CD14-positive monocyte (primary cell): ENCODE results near the gene ADGRG6. TPM values are rescaled to one million over a fixed set of nuclear protein-coding genes. Genes with fewer than 3 reads are reported as not detected.

Source experiments
- DNase-seq, 3 donors: peaks; one replicate each; pipeline ENCODE4 v3.0.0-alpha.2; 2011 to 2022
- H2AFZ ChIP-seq: 2 replicates; pipeline ENCODE4 v1.6.0; 2012; ENCODE audit warnings: mild to moderate bottlenecking, low read depth, low read length, inconsistent platforms; ENCODE audit not compliant: insufficient read depth, poor library complexity, severe bottlenecking
- H3K27ac ChIP-seq, 2 donors: 1 replicate in 1 of 2; 2 replicates in 1 of 2; pipeline ENCODE4 v1.5.1; 2012 to 2013; ENCODE audit warnings: low read length in 2 of 2, control low read depth in 1 of 2, inconsistent platforms in 1 of 2, low read depth in 1 of 2, mild to moderate bottlenecking in 1 of 2
- H3K27me3 ChIP-seq, 2 donors: one replicate each; pipeline versions ENCODE4 v1.6.0 to v1.6.1; 2011 to 2013; ENCODE audit warnings: low read length in 2 of 2; ENCODE audit not compliant: control insufficient read depth in 2 of 2, insufficient read depth in 2 of 2
- H3K36me3 ChIP-seq, 2 donors: replicated peaks in 1 of 2; 1 replicate in 1 of 2; 2 replicates in 1 of 2; pipeline versions ENCODE4 v1.5.1 to v1.6.1; 2012 to 2013; ENCODE audit warnings: low read length in 2 of 2, control low read depth in 1 of 2, inconsistent platforms in 1 of 2, mild to moderate bottlenecking in 1 of 2; ENCODE audit not compliant: insufficient read depth in 2 of 2, control insufficient read depth in 1 of 2
- H3K4me1 ChIP-seq, 2 donors: 1 replicate in 1 of 2; 2 replicates in 1 of 2; pipeline versions ENCODE4 v1.5.1 to v1.6.1; 2012 to 2013; ENCODE audit warnings: low read length in 2 of 2, control low read depth in 1 of 2, inconsistent platforms in 1 of 2, mild to moderate bottlenecking in 1 of 2, moderate library complexity in 1 of 2; ENCODE audit not compliant: insufficient read depth in 2 of 2, control insufficient read depth in 1 of 2
- H3K4me2 ChIP-seq: replicated peaks from 2 replicates; pipeline ENCODE3; 2012; ENCODE audit warnings: low read length, moderate library complexity, mild to moderate bottlenecking; ENCODE audit not compliant: poor library complexity, severe bottlenecking; ENCODE audit errors: extremely low read depth
- H3K4me3 ChIP-seq, 3 experiments: fragments of 200-600 bp in 1 of 3; sonication (generic) in 1 of 3; replicated peaks in 1 of 3; 1 replicate in 2 of 3; 2 replicates in 1 of 3; pipeline ENCODE4 v1.5.1; 2011 to 2013; ENCODE audit warnings: low read length in 3 of 3, mild to moderate bottlenecking in 3 of 3, control low read depth in 2 of 3, low read depth in 2 of 3, inconsistent platforms in 1 of 3, moderate library complexity in 1 of 3
- H3K79me2 ChIP-seq: 2 replicates; pipeline ENCODE4 v1.6.0; 2012; ENCODE audit warnings: mild to moderate bottlenecking, control low read depth, inconsistent platforms, low read length, moderate library complexity; ENCODE audit not compliant: insufficient read depth
- H3K9ac ChIP-seq: 2 replicates; pipeline ENCODE4 v1.6.0; 2017; ENCODE audit warnings: low read length, mild to moderate bottlenecking; ENCODE audit not compliant: insufficient read depth, poor library complexity, severe bottlenecking
- H3K9me3 ChIP-seq, 2 donors: replicated peaks in 1 of 2; 1 replicate in 1 of 2; 2 replicates in 1 of 2; pipeline versions ENCODE4 v1.5.1 to v1.6.1; 2012 to 2013; ENCODE audit warnings: low read length in 2 of 2, control low read depth in 1 of 2; ENCODE audit not compliant: control insufficient read depth in 1 of 2, insufficient read depth in 1 of 2
- H4K20me1 ChIP-seq: 2 replicates; pipeline ENCODE4 v1.6.0; 2012; ENCODE audit warnings: mild to moderate bottlenecking, low read length, control low read depth, moderate library complexity; ENCODE audit not compliant: insufficient read depth
- H3K27ac Mint-ChIP-seq, 7 donors: one replicate each; pipeline ENCODE4 v1.8.0; 2020; ENCODE audit warnings: mild to moderate bottlenecking in 7 of 7, mixed read lengths in 7 of 7, moderate library complexity in 6 of 7, inconsistent platforms in 2 of 7
- H3K27me3 Mint-ChIP-seq, 3 donors: one replicate each; pipeline ENCODE4 v1.8.0; 2021 to 2022; ENCODE audit warnings: low read depth in 3 of 3, mild to moderate bottlenecking in 3 of 3, mixed read lengths in 3 of 3, moderate library complexity in 3 of 3, inconsistent platforms in 1 of 3
- H3K36me3 Mint-ChIP-seq, 2 donors: one replicate each; pipeline ENCODE4 v1.8.0; 2020; ENCODE audit warnings: mixed read lengths in 2 of 2, inconsistent platforms in 1 of 2, mild to moderate bottlenecking in 1 of 2
- H3K4me1 Mint-ChIP-seq: one replicate; pipeline ENCODE4 v1.8.0; 2020; ENCODE audit warnings: mild to moderate bottlenecking, mixed read lengths
- H3K4me3 Mint-ChIP-seq, 2 donors: one replicate each; pipeline ENCODE4 v1.8.0; 2020; ENCODE audit warnings: mild to moderate bottlenecking in 2 of 2, mixed read lengths in 2 of 2, moderate library complexity in 1 of 2
- H3K9me3 Mint-ChIP-seq, 7 donors: one replicate each; pipeline ENCODE4 v1.8.0; 2020 to 2022; ENCODE audit warnings: mixed read lengths in 7 of 7, mild to moderate bottlenecking in 6 of 7, moderate library complexity in 6 of 7, inconsistent platforms in 2 of 7
- CTCF ChIP-seq: fragments of 200-600 bp; IDR thresholded peaks from one replicate; pipeline ENCODE4 v1.8.0; 2022; ENCODE audit warnings: antibody characterized with exemption, mild to moderate bottlenecking
- WGBS: methylation state at CpG from one replicate; pipeline ENCODE4 v1.1.5; 2013; ENCODE audit warnings: missing lambda C conversion rate; ENCODE audit not compliant: insufficient coverage; 5-methylcytosine and 5-hydroxymethylcytosine counted together
- intact Hi-C, 2 donors: fragments of 100-400 bp; cut with micrococcal nuclease; formaldehyde crosslinking; loops; one replicate each; pipeline versions ENCODE4 v1.15.0 to v1.15.1; 2023
- polyA plus RNA-seq, 3 donors: library from polyadenylated mRNA; depleted of rRNA in 1 of 3; unstranded in 2 of 3; stranded (reverse) in 1 of 3; fragments of 300-500 nt in 2 of 3; fragments of >200 nt in 1 of 3; fragmentation: Illumina TruSeq in 2 of 3; gene quantifications; 1 replicate in 2 of 3; 2 replicates in 1 of 3; pipeline ENCODE4 v1.2.3, GENCODE V29; 2012 to 2021

The ADGRG6 gene
- polyA plus RNA-seq, 3 donors = 0.18 to 0.31 TPM; not detected in 1

- H3K27ac Mint-ChIP-seq = no peak overlapping the region
- H3K27me3 Mint-ChIP-seq = peaks cover 0 to 2% (median 0%) of the 10 kb centered on the region in 3 donors
- Histone ChIP-seq H3K4me2 (no peak overlapping the region), H3K4me3 (no peak overlapping the region), H3K9ac (no peak overlapping the region), H3K9me3 (no peaks in the 10 kb centered on the region), H2AFZ (no peak overlapping the region), H3K79me2 (no peaks in the 10 kb centered on the region), H3K27me3 (no peaks in the 10 kb centered on the region), H3K4me1 (no peaks in the 10 kb centered on the region), H3K27ac (no peak overlapping the region), H4K20me1 (no peaks in the 10 kb centered on the region), H3K36me3 (no peaks in the 10 kb centered on the region)
- no peak for TF ChIP-seq CTCF
- H3K4me1 Mint-ChIP-seq = no peaks in the 10 kb centered on the region
- H3K36me3 Mint-ChIP-seq = no peaks in the 10 kb centered on the region
- peaks cover 0 to 8% (median 0%) of the 10 kb centered on the region in 7 donors for H3K9me3 Mint-ChIP-seq
- intact Hi-C loops = no loop called here
- no peak overlapping the region for H3K4me3 Mint-ChIP-seq
- DNase-seq = no peak
Measured at GRCh38 chr6:142262231-142262630, 39.6 kb upstream of the ADGRG6 start.

DNA sequence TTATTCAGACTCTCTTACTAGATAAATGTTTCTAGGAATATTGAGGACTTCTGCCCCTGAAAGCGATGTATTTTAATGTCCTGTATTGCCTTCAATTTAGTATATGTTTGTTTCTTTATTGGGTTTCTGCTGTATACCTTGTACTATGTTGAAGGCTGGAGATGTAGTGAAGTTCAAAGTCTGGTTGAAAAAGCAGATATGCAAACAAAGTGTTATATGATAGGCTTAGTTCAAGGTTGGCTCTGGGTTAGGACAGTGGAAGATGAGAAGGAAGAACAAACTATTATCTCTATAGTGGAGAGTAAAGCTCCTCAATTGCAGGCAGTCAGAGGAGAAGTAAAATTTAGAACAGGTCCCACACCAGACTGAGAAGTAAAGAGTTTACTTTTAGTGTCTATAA, 36.3 kb upstream of the ADGRG6 start:
- Histone ChIP-seq H3K9ac (no peak overlapping the region), H3K9me3 (no peaks in the 10 kb centered on the region), H3K27me3 (no peaks in the 10 kb centered on the region), H3K4me1 (no peaks in the 10 kb centered on the region), H2AFZ (no peak overlapping the region), H3K4me2 (no peak overlapping the region), H3K27ac (no peak overlapping the region), H3K4me3 (no peak overlapping the region), H3K79me2 (no peaks in the 10 kb centered on the region), H3K36me3 (no peaks in the 10 kb centered on the region), H4K20me1 (no peaks in the 10 kb centered on the region)
- TF ChIP-seq CTCF = no peak
- Mint-ChIP-seq H3K27ac (no peak overlapping the region), H3K9me3 (peaks cover 0 to 2% (median 0%) of the 10 kb centered on the region in 7 donors), H3K4me1 (no peaks in the 10 kb centered on the region), H3K27me3 (peaks cover 0 to 5% (median 0%) of the 10 kb centered on the region in 3 donors), H3K4me3 (no peak overlapping the region), H3K36me3 (no peaks in the 10 kb centered on the region)
- no CpG with 5 or more reads among the region's 1 CpG for WGBS
- DNase-seq = no peak
- intact Hi-C loops = no loop called here
